H1 (cell line): ENCODE results near the gene PDE3A. TPM values are rescaled to one million over a fixed set of nuclear protein-coding genes. Genes with fewer than 3 reads are reported as not detected.

ENCODE experiments used
- CTCF ChIA-PET: fragments of 300-600 bp; sonication (Branson Sonifier 250); formaldehyde crosslinking; loops from one replicate; lab custom pipeline; 2021; ENCODE audit not compliant: partially characterized antibody; lab: Charles Lee
- POLR2A ChIA-PET: fragments of 300-600 bp; sonication (Branson Sonifier 250); formaldehyde crosslinking; loops from one replicate; lab custom pipeline; 2021; ENCODE audit warnings: inconsistent platforms; ENCODE audit not compliant: partially characterized antibody; lab: Charles Lee
- DNase-seq, 2 experiments: peaks; one replicate each; pipeline versions ENCODE4 v3.0.0 to v3.0.0-alpha.2; 2010 to 2022; ENCODE audit warnings: low spot score in 2 of 2, low read depth in 1 of 2, mixed read lengths in 1 of 2
- FAIRE-seq: peaks from 2 replicates; lab custom pipeline; 2011; peaks lifted over from hg19 to GRCh38; lab: Jason Lieb, UNC
- H2AFZ ChIP-seq: 2 replicates; pipeline ENCODE4 v1.8.1; 2012; ENCODE audit warnings: low read length, inconsistent platforms
- H2AK5ac ChIP-seq: 2 replicates; pipeline ENCODE4 v1.6.1; 2013; ENCODE audit warnings: low read depth, low read length
- H2BK120ac ChIP-seq: replicated peaks from 2 replicates; pipeline ENCODE3; 2013; ENCODE audit warnings: low read depth, low read length, inconsistent platforms
- H2BK12ac ChIP-seq: 2 replicates; pipeline ENCODE4 v1.6.1; 2013; ENCODE audit warnings: low read depth, low read length
- H2BK15ac ChIP-seq: 2 replicates; pipeline ENCODE4 v1.6.1; 2013; ENCODE audit warnings: low read length
- H2BK20ac ChIP-seq: 2 replicates; pipeline ENCODE4 v1.6.1; 2013; ENCODE audit warnings: low read length
- H2BK5ac ChIP-seq: 2 replicates; pipeline ENCODE4 v1.6.1; 2013; ENCODE audit warnings: low read depth, low read length
- H3K14ac ChIP-seq: 2 replicates; pipeline ENCODE4 v1.6.1; 2013; ENCODE audit warnings: inconsistent platforms; ENCODE audit not compliant: insufficient read length
- H3K18ac ChIP-seq: 2 replicates; pipeline ENCODE4 v1.6.1; 2013; ENCODE audit warnings: low read length; ENCODE audit errors: extremely low read depth
- H3K23ac ChIP-seq: 2 replicates; pipeline ENCODE4 v1.6.1; 2013; ENCODE audit warnings: inconsistent platforms; ENCODE audit not compliant: insufficient read length
- H3K23me2 ChIP-seq: 2 replicates; pipeline ENCODE4 v1.6.1; 2013; ENCODE audit warnings: low read depth, low read length
- H3K27ac ChIP-seq: 2 replicates; pipeline ENCODE4 v1.6.1; 2011; ENCODE audit warnings: low read depth, low read length, inconsistent platforms
- H3K27me3 ChIP-seq, 4 experiments: replicated peaks in 1 of 4; 1 replicate in 1 of 4; 2 replicates in 3 of 4; pipeline versions ENCODE4 v1.6.1 to v1.8.1; 2011 to 2013; ENCODE audit warnings: low read length in 3 of 4, mild to moderate bottlenecking in 3 of 4, inconsistent platforms in 2 of 4, mixed read lengths in 2 of 4, moderate library complexity in 1 of 4; ENCODE audit not compliant: control insufficient read depth in 3 of 4, insufficient read depth in 3 of 4; ENCODE audit errors: extremely low read depth in 1 of 4
- H3K36me3 ChIP-seq, 4 experiments: 2 replicates each; pipeline versions ENCODE4 v1.6.1 to v1.8.1; 2011 to 2013; ENCODE audit warnings: mild to moderate bottlenecking in 4 of 4, low read length in 3 of 4, moderate library complexity in 2 of 4, control low read depth in 1 of 4, inconsistent platforms in 1 of 4; ENCODE audit not compliant: insufficient read depth in 4 of 4, control insufficient read depth in 2 of 4
- H3K4ac ChIP-seq: replicated peaks from 2 replicates; pipeline ENCODE3; 2013; ENCODE audit warnings: low read length, low read depth, mixed read lengths, inconsistent platforms; ENCODE audit not compliant: insufficient read length
- H3K4me1 ChIP-seq, 4 experiments: replicated peaks in 1 of 4; 1 replicate in 1 of 4; 2 replicates in 3 of 4; pipeline versions ENCODE4 v1.6.1 to v1.8.1; 2011 to 2013; ENCODE audit warnings: low read length in 3 of 4, inconsistent platforms in 2 of 4, mixed read lengths in 1 of 4; ENCODE audit not compliant: insufficient read depth in 4 of 4, control insufficient read depth in 3 of 4
- H3K4me2 ChIP-seq, 2 experiments: 2 replicates each; pipeline versions ENCODE4 v1.6.1 to v1.8.1; 2011 to 2013; ENCODE audit warnings: low read depth in 2 of 2, low read length in 2 of 2, control low read depth in 1 of 2, inconsistent platforms in 1 of 2, mild to moderate bottlenecking in 1 of 2; ENCODE audit not compliant: insufficient read depth in 1 of 2
- H3K4me3 ChIP-seq, 4 experiments: fragments of 200-600, 300-600 bp in 1 of 4; sonication (generic), shearing (Covaris generic), sonication (Bioruptor Twin) in 1 of 4; 2 replicates each; pipeline versions ENCODE4 v1.5.1 to v1.8.1; 2011 to 2016; ENCODE audit warnings: low read length in 4 of 4, low read depth in 3 of 4, control low read depth in 2 of 4, inconsistent platforms in 2 of 4, mild to moderate bottlenecking in 2 of 4, mixed read lengths in 1 of 4, moderate library complexity in 1 of 4; ENCODE audit not compliant: insufficient read depth in 2 of 4; ENCODE audit errors: extremely low read depth in 1 of 4
- H3K56ac ChIP-seq: replicated peaks from 2 replicates; pipeline ENCODE3; 2013; ENCODE audit warnings: low read depth, mild to moderate bottlenecking, mixed read lengths, low read length, inconsistent platforms; ENCODE audit not compliant: insufficient read length
- H3K79me1 ChIP-seq: 2 replicates; pipeline ENCODE4 v1.6.1; 2013; ENCODE audit warnings: low read depth, low read length, control low read depth
- H3K79me2 ChIP-seq, 2 experiments: 2 replicates each; pipeline versions ENCODE4 v1.6.1 to v1.8.1; 2012 to 2013; ENCODE audit warnings: low read length in 2 of 2, mild to moderate bottlenecking in 2 of 2, inconsistent platforms in 1 of 2; ENCODE audit not compliant: insufficient read depth in 2 of 2, control insufficient read depth in 1 of 2
- H3K9ac ChIP-seq, 4 experiments: replicated peaks in 1 of 4; 1 replicate in 1 of 4; 2 replicates in 3 of 4; pipeline versions ENCODE4 v1.6.1 to v1.8.1; 2011 to 2013; ENCODE audit warnings: low read depth in 3 of 4, low read length in 3 of 4, control low read depth in 2 of 4, mild to moderate bottlenecking in 2 of 4, moderate library complexity in 2 of 4, inconsistent platforms in 1 of 4; ENCODE audit errors: extremely low read depth in 1 of 4
- H3K9me3 ChIP-seq, 2 experiments: 2 replicates each; pipeline versions ENCODE4 v1.6.1 to v1.8.1; 2012 to 2013; ENCODE audit warnings: mild to moderate bottlenecking in 2 of 2, moderate library complexity in 2 of 2, control low read depth in 1 of 2, inconsistent platforms in 1 of 2, low read depth in 1 of 2, low read length in 1 of 2, mixed read lengths in 1 of 2; ENCODE audit not compliant: insufficient read depth in 2 of 2
- H4K20me1 ChIP-seq, 2 experiments: replicated peaks in 1 of 2; 2 replicates each; pipeline versions ENCODE3 to v1.8.1; 2011 to 2013; ENCODE audit warnings: inconsistent platforms in 2 of 2, low read length in 2 of 2, mild to moderate bottlenecking in 1 of 2; ENCODE audit not compliant: insufficient read depth in 2 of 2, control insufficient read depth in 1 of 2
- H4K5ac ChIP-seq: 2 replicates; pipeline ENCODE4 v1.6.1; 2013; ENCODE audit warnings: low read length, low read depth, mixed read lengths, inconsistent platforms; ENCODE audit not compliant: insufficient read length
- H4K8ac ChIP-seq: 2 replicates; pipeline ENCODE4 v1.8.0; 2013; ENCODE audit warnings: mild to moderate bottlenecking, moderate library complexity, low read length, inconsistent platforms; ENCODE audit not compliant: insufficient read depth; ENCODE audit errors: extremely low read depth
- H4K91ac ChIP-seq: replicated peaks from 2 replicates; pipeline ENCODE3; 2013; ENCODE audit warnings: low read length, mixed read lengths, inconsistent platforms; ENCODE audit not compliant: insufficient read length
- CEBPB ChIP-seq: IDR thresholded peaks from 2 replicates; pipeline ENCODE4 v1.6.1; 2012; ENCODE audit warnings: low read depth, low read length
- CHD2 ChIP-seq: IDR thresholded peaks from 2 replicates; pipeline ENCODE4 v1.6.1; 2012; ENCODE audit warnings: low read length, improper control_type of control experiment
- GTF2F1 ChIP-seq: IDR thresholded peaks from 2 replicates; pipeline ENCODE4 v1.6.1; 2012; ENCODE audit warnings: low read depth, low read length, improper control_type of control experiment, borderline replicate concordance
- HDAC2 ChIP-seq, 2 experiments: fragments of 300-600 bp in 1 of 2; sonication (generic) in 1 of 2; IDR thresholded peaks; 2 replicates each; pipeline ENCODE4 v1.6.1; 2011 to 2012; ENCODE audit warnings: low read depth in 2 of 2, low read length in 2 of 2, mild to moderate bottlenecking in 2 of 2, moderate library complexity in 2 of 2, borderline replicate concordance in 1 of 2, inconsistent platforms in 1 of 2
- HDAC6 ChIP-seq: IDR thresholded peaks from one replicate; pipeline ENCODE4 v1.7.1; 2012; ENCODE audit warnings: low read depth, mild to moderate bottlenecking, inconsistent platforms, low read length, moderate library complexity
- KDM4A ChIP-seq: IDR thresholded peaks from one replicate; pipeline ENCODE4 v1.7.1; 2012; ENCODE audit warnings: low read depth, mild to moderate bottlenecking, moderate library complexity, low read length, inconsistent platforms; ENCODE audit not compliant: severe bottlenecking
- KDM5A ChIP-seq: fragments of 200-600 bp; IDR thresholded peaks from 2 replicates; pipeline ENCODE4 v1.7.1; 2012; ENCODE audit warnings: mild to moderate bottlenecking, low read length, inconsistent platforms, mixed read lengths
- PHF8 ChIP-seq: fragments of 200-600 bp; sonication (generic); conservative IDR thresholded peaks from 2 replicates; pipeline ENCODE4 v1.7.1; 2012; ENCODE audit warnings: low read depth, mild to moderate bottlenecking, inconsistent platforms, low read length, moderate library complexity
- RNF2 ChIP-seq: fragments of 200-900, 300-1000 bp; sonication (generic); IDR thresholded peaks from 2 replicates; pipeline ENCODE4 v1.7.1; 2016; ENCODE audit warnings: borderline replicate concordance, low read depth, mild to moderate bottlenecking, antibody characterized with exemption, low read length; ENCODE audit not compliant: poor library complexity, severe bottlenecking; ENCODE audit errors: missing control alignments
- SP2 ChIP-seq: IDR thresholded peaks from 2 replicates; pipeline ENCODE4 v1.6.1; 2012; ENCODE audit warnings: mild to moderate bottlenecking, low read length, inconsistent platforms
- SRF ChIP-seq: IDR thresholded peaks from 2 replicates; pipeline ENCODE4 v1.6.1; 2011; ENCODE audit warnings: mild to moderate bottlenecking, low read depth, low read length, moderate library complexity
- TAF1 ChIP-seq: IDR thresholded peaks from 2 replicates; pipeline ENCODE4 v1.6.1; 2011; ENCODE audit warnings: mild to moderate bottlenecking, low read depth, low read length
- WGBS, 2 experiments: shearing (Covaris generic) in 1 of 2; methylation state at CpG; one replicate each; pipeline versions ENCODE4 v1.1.6 to v1.1.7; 2013 to 2015; ENCODE audit warnings: low lambda C conversion rate in 2 of 2, mixed read lengths in 2 of 2, inconsistent platforms in 1 of 2, low coverage in 1 of 2, missing lambda C conversion rate in 1 of 2; ENCODE audit not compliant: insufficient replicate concordance in 2 of 2, insufficient coverage in 1 of 2, insufficient read length in 1 of 2; ENCODE audit errors: extremely low coverage in 1 of 2, missing lambda C conversion rate in 1 of 2; 5-methylcytosine and 5-hydroxymethylcytosine counted together
- polyA plus RNA-seq, 7 experiments: library from polyadenylated mRNA; depleted of rRNA in 3 of 7; stranded (reverse) in 5 of 7; unstranded in 2 of 7; fragments of >200 nt in 5 of 7; fragments of 200-250 nt in 2 of 7; gene quantifications; 1 replicate in 5 of 7; 2 replicates in 1 of 7; 4 replicates in 1 of 7; pipeline versions ENCODE4 v1.2.1 to v1.2.3, GENCODE V29; 2011 to 2013; ENCODE audit warnings: missing spikeins in 2 of 7, mixed read lengths in 2 of 7
- total RNA-seq: library from RNA; stranded (reverse); fragmentation: NEBNext Ultra II Directional; extraction: Animal tissue kit (Norgen Biotek cat#: 25700); gene quantifications from 2 replicates; pipeline ENCODE4 v1.2.1, GENCODE V29; 2021

PDE3A gene
- total and polyA plus RNA-seq, 2 of the 8 experiments (the other 6 are each of a cell fraction or from before 2014, with no cell fraction given): 1.4 to 3.4 TPM

GRCh38 chr12:20469300-20469699 lies 101.0 kb downstream of the PDE3A start:
- no peak overlapping the region for H4K5ac ChIP-seq
- H3K36me3 ChIP-seq: no peaks in the 10 kb centered on the region
- WGBS, 2 experiments: 95% methylated on average over 4 of the region's 4 CpGs; no CpG with 5 or more reads in 1 of the 2 experiments
- H3K4me1 ChIP-seq: no peaks in the 10 kb centered on the region
- H3K23me2 ChIP-seq: no peaks in the 10 kb centered on the region
- H4K20me1 ChIP-seq: no peaks in the 10 kb centered on the region
- ChIA-PET POLR2A (no interaction called here), CTCF (no interaction called here)
- H3K14ac ChIP-seq: no peak overlapping the region
- H3K4me2 ChIP-seq: no peak overlapping the region
- no peak overlapping the region for H2BK20ac ChIP-seq
- peaks cover 0 to 2% of the 10 kb centered on the region in 2 experiments; a peak in 3 of 4 replicates for H3K9me3 ChIP-seq
- no peak overlapping the region for H2BK15ac ChIP-seq
- TF ChIP-seq SRF (no peak), HDAC6 (no peak), RNF2 (no peak), TAF1 (no peak), CHD2 (no peak), PHF8 (no peak), SP2 (no peak), HDAC2 (IDR thresholded peaks at IDR 0.05; ENCODE audit: borderline replicate concordance in 1 of 2, low read depth in 2 of 2, low read length in 2 of 2) (no peak), KDM4A (no peak), CEBPB (no peak), KDM5A (no peak), GTF2F1 (no peak)
- H3K18ac ChIP-seq: no peak overlapping the region
- H3K56ac ChIP-seq: no peak overlapping the region
- no peak overlapping the region for H4K91ac ChIP-seq
- H3K79me1 ChIP-seq: no peaks in the 10 kb centered on the region
- H3K4ac ChIP-seq: no peak overlapping the region
- no peak overlapping the region for H2BK120ac ChIP-seq
- no peaks in the 10 kb centered on the region for H3K27me3 ChIP-seq
- H3K27ac ChIP-seq: no peak overlapping the region
- no peak overlapping the region for H2AK5ac ChIP-seq
- no peaks in the 10 kb centered on the region for H3K79me2 ChIP-seq
- no peak overlapping the region for H2AFZ ChIP-seq
- no peak overlapping the region for H3K4me3 ChIP-seq
- no peak overlapping the region for H2BK5ac ChIP-seq
- H2BK12ac ChIP-seq: no peak overlapping the region
- DNase-seq (no peak), FAIRE-seq (no peak)
- no peak overlapping the region for H3K9ac ChIP-seq
- H4K8ac ChIP-seq: no peak overlapping the region
- no peak overlapping the region for H3K23ac ChIP-seq
